Keratinocyte (primary cell): ENCODE data around the gene SBK1. TPM values are rescaled to one million over a fixed set of nuclear protein-coding genes. Genes with fewer than 3 reads are reported as not detected.

Experiments
- DNase-seq: peaks from one replicate; pipeline ENCODE4 v3.0.0-alpha.2; 2011; ENCODE audit warnings: low read depth, missing footprints, low spot score
- FAIRE-seq: peaks from 2 replicates; lab custom pipeline; 2011; peaks lifted over from hg19 to GRCh38; lab: Jason Lieb, UNC
- H2AFZ ChIP-seq: 2 replicates; pipeline ENCODE4 v1.6.0; 2012; ENCODE audit warnings: low read length, control low read depth, inconsistent platforms; ENCODE audit not compliant: control insufficient read depth
- H3K27ac ChIP-seq: 2 replicates; pipeline ENCODE4 v1.5.1; 2011; ENCODE audit warnings: low read length; ENCODE audit not compliant: control insufficient read depth, insufficient read depth
- H3K27me3 ChIP-seq: 3 replicates; pipeline ENCODE4 v1.6.0; 2011; ENCODE audit warnings: low read length; ENCODE audit not compliant: control insufficient read depth, insufficient read depth; ENCODE audit errors: extremely low read depth
- H3K36me3 ChIP-seq, 2 experiments: 2 replicates in 1 of 2; 3 replicates in 1 of 2; pipeline ENCODE4 v1.5.1; 2011; ENCODE audit warnings: low read length in 2 of 2, mild to moderate bottlenecking in 1 of 2; ENCODE audit not compliant: control insufficient read depth in 2 of 2, insufficient read depth in 2 of 2; ENCODE audit errors: extremely low read depth in 1 of 2
- H3K4me1 ChIP-seq: 3 replicates; pipeline ENCODE4 v1.5.1; 2011; ENCODE audit warnings: low read length; ENCODE audit not compliant: control insufficient read depth, insufficient read depth; ENCODE audit errors: extremely low read depth
- H3K4me2 ChIP-seq: 3 replicates; pipeline ENCODE4 v1.6.0; 2011; ENCODE audit warnings: low read depth, low read length; ENCODE audit not compliant: control insufficient read depth, insufficient read depth; ENCODE audit errors: extremely low read depth
- H3K4me3 ChIP-seq, 3 experiments: fragments of 200-600 bp in 1 of 3; sonication (generic) in 1 of 3; 2 replicates in 2 of 3; 3 replicates in 1 of 3; pipeline ENCODE4 v1.5.1; 2011 to 2016; ENCODE audit warnings: low read length in 3 of 3, mild to moderate bottlenecking in 3 of 3, control low read depth in 2 of 3, inconsistent platforms in 1 of 3, low read depth in 1 of 3, mixed read lengths in 1 of 3, mixed run types in 1 of 3, moderate library complexity in 1 of 3; ENCODE audit not compliant: control insufficient read depth in 2 of 3, insufficient read depth in 2 of 3; ENCODE audit errors: extremely low read depth in 1 of 3
- H3K79me2 ChIP-seq: 2 replicates; pipeline ENCODE4 v1.6.0; 2012; ENCODE audit warnings: low read length; ENCODE audit not compliant: control insufficient read depth, insufficient read depth
- H3K9ac ChIP-seq: 3 replicates; pipeline ENCODE4 v1.6.0; 2011; ENCODE audit warnings: low read length; ENCODE audit not compliant: control insufficient read depth, insufficient read depth; ENCODE audit errors: extremely low read depth
- H3K9me1 ChIP-seq: 3 replicates; pipeline ENCODE4 v1.6.0; 2011; ENCODE audit warnings: low read length; ENCODE audit not compliant: control insufficient read depth, insufficient read depth; ENCODE audit errors: extremely low read depth
- H3K9me3 ChIP-seq: 2 replicates; pipeline ENCODE4 v1.5.1; 2012; ENCODE audit warnings: low read depth, low read length; ENCODE audit not compliant: control insufficient read depth
- H4K20me1 ChIP-seq: 3 replicates; pipeline ENCODE4 v1.6.0; 2011; ENCODE audit warnings: low read length; ENCODE audit not compliant: control insufficient read depth, insufficient read depth; ENCODE audit errors: extremely low read depth
- EZH2 ChIP-seq: IDR thresholded peaks from one replicate; pipeline ENCODE4 v1.6.1; 2012; ENCODE audit warnings: inconsistent platforms, mild to moderate bottlenecking, low read length, moderate library complexity
- dilution Hi-C: fragments of 300-500 bp; cut with MboI; formaldehyde crosslinking; loops from one replicate; pipeline ENCODE4 v1.7.0; 2020; ENCODE audit warnings: low sequenced_read_pairs; ENCODE audit not compliant: extremely low pct_ligation_motif_present
- polyA plus RNA-seq, 5 experiments: library from polyadenylated mRNA; depleted of rRNA in 3 of 5; stranded (reverse) in 3 of 5; stranded (forward) in 1 of 5; unstranded in 1 of 5; fragments of >200 nt; gene quantifications; 1 replicate in 1 of 5; 2 replicates in 3 of 5; 3 replicates in 1 of 5; pipeline versions ENCODE4 v1.2.1 to v1.2.3, GENCODE V29; 2011 to 2012; ENCODE audit warnings: missing spikeins in 2 of 5, low read depth in 1 of 5, low replicate concordance in 1 of 5
- TF ChIP-seq, protein P1 (sequence below), 3 experiments: IDR thresholded peaks in 1 of 3; conservative IDR thresholded peaks in 1 of 3; optimal IDR thresholded peaks in 1 of 3; 2 replicates in 2 of 3; 3 replicates in 1 of 3; pipeline versions ENCODE3 to v1.5.1; 2011; ENCODE audit warnings: low read length in 3 of 3, mild to moderate bottlenecking in 3 of 3, moderate library complexity in 2 of 3, control low read depth in 1 of 3, inconsistent platforms in 1 of 3; ENCODE audit not compliant: insufficient read depth in 2 of 3; ENCODE audit errors: extremely low read depth in 1 of 3

Gene SBK1
- polyA plus RNA-seq, 1 donor (not counting 4 experiments of a cell fraction or from before 2014, with no cell fraction given) = 0.04 TPM

DNA sequence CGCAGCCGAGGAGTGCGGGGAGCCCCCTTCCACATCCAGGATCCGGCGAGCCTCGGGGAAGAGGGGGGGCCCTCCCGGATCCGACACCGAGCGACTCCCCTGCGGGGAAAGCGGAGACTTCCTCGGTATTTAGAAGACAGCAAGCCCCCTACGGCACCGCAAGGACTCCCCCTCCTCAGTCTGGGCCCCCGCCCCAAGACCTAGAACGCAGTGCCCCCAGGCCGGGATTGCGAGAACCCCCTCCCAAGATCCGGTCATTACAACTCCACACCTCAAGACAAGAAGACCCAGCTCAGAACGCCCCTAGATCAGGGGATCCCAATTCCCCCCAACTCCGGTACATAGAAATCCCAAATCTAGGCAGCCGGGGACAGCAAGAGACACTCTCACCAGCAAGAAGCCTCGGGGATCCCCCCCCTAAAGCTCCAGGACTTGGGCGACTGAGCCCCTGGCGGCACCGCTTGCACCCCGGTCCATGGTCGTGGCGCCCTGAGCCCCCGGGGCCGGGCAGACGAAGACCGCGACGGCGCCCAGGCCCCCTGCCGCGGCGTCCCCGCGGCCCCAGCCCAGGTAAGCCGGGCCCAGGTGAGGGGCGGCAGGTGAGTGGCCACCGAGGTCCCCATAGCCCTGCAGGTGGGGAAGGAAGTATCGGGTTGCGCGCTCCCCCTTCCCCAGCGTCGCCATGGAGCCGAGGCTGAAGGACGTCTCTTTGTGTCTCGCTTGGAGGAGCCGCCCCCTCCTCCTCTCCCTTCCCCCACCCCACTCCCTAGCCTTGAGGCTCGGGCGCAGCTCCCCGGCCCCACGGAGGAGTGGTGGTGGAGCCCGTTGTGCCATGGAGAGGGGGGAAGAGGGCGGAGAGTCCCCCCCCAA lies 641 bp downstream of the SBK1 start:
- Histone ChIP-seq H3K9ac (peak overlapping the region; percentile 33), H3K9me3 (no peaks in the 10 kb centered on the region), H2AFZ (peak overlapping the region; percentile 8), H3K27ac (no peak overlapping the region), H3K9me1 (no peaks in the 10 kb centered on the region), H4K20me1 (no peaks in the 10 kb centered on the region), H3K27me3 (peaks cover 31% of the 10 kb centered on the region), H3K79me2 (no peaks in the 10 kb centered on the region), H3K4me1 (peaks cover 7% of the 10 kb centered on the region), H3K4me2 (peak overlapping the region; percentile 81), H3K4me3 (peak overlapping the region; percentile 37 to 62 (median 62)), H3K36me3 (no peaks in the 10 kb centered on the region)
- no peak for DNase-seq
- TF ChIP-seq, protein P1, sequence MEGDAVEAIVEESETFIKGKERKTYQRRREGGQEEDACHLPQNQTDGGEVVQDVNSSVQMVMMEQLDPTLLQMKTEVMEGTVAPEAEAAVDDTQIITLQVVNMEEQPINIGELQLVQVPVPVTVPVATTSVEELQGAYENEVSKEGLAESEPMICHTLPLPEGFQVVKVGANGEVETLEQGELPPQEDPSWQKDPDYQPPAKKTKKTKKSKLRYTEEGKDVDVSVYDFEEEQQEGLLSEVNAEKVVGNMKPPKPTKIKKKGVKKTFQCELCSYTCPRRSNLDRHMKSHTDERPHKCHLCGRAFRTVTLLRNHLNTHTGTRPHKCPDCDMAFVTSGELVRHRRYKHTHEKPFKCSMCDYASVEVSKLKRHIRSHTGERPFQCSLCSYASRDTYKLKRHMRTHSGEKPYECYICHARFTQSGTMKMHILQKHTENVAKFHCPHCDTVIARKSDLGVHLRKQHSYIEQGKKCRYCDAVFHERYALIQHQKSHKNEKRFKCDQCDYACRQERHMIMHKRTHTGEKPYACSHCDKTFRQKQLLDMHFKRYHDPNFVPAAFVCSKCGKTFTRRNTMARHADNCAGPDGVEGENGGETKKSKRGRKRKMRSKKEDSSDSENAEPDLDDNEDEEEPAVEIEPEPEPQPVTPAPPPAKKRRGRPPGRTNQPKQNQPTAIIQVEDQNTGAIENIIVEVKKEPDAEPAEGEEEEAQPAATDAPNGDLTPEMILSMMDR (optimal IDR thresholded peaks at IDR 0.05 in 1 of 3, IDR thresholded peaks at IDR 0.05 in 1 of 3, conservative IDR thresholded peaks at IDR 0.05 in 1 of 3; ENCODE audit: extremely low read depth in 1 of 3, insufficient read depth in 2 of 3, low read length in 3 of 3) = no peak
- peak; percentile 71 for TF ChIP-seq EZH2
- dilution Hi-C loops = no loop called here
- FAIRE-seq = no peak

DNA sequence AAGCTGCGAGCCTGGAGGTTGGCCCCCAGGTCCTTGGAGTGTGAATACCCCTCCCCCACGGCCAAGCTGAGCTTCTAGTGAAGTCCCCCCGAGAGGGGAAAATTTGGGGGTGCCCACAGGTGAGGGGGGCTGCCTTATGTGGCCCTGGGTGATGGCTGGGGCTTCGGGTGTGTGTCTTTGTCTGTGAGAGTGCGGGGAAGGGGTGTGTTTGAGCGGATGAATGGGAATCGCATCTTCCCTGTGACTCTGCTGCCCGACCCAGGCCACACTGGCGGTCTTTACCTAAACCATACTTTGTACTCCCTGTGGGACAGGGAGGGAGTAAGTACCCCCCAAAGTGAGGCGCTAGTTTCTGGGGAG lies 1.3 kb downstream of the SBK1 start:
- H3K27me3 ChIP-seq = peaks cover 29% of the 10 kb centered on the region
- peaks cover 7% of the 10 kb centered on the region for H3K4me1 ChIP-seq
- DNase-seq (no peak), FAIRE-seq (no peak)
- H3K9ac ChIP-seq = no peak overlapping the region
- H3K36me3 ChIP-seq = no peaks in the 10 kb centered on the region
- no peaks in the 10 kb centered on the region for H3K9me3 ChIP-seq
- no peak overlapping the region for H3K27ac ChIP-seq
- no peak overlapping the region for H3K4me3 ChIP-seq
- H3K4me2 ChIP-seq = no peak overlapping the region
- H2AFZ ChIP-seq = no peak overlapping the region
- dilution Hi-C loops = no loop called here
- TF ChIP-seq EZH2 = no peak
- TF ChIP-seq, protein P1 (optimal IDR thresholded peaks at IDR 0.05 in 1 of 3, IDR thresholded peaks at IDR 0.05 in 1 of 3, conservative IDR thresholded peaks at IDR 0.05 in 1 of 3; ENCODE audit: extremely low read depth in 1 of 3, insufficient read depth in 2 of 3, low read length in 3 of 3) = no peak
- no peaks in the 10 kb centered on the region for H3K79me2 ChIP-seq
- no peaks in the 10 kb centered on the region for H4K20me1 ChIP-seq
- H3K9me1 ChIP-seq = no peaks in the 10 kb centered on the region
